HS-27A (cell line): Measurements from ENCODE around the gene SUDS3.

Experiments
- DNase-seq: peaks from one replicate; pipeline ENCODE4 v3.0.0-alpha.2; 2012; ENCODE audit warnings: low read depth, missing footprints

Gene SUDS3

GRCh38 chr12:118447181-118447580, 70.8 kb downstream of the SUDS3 start:
- DNase-seq = no peak

GRCh38 chr12:118448341-118448740, 72.0 kb downstream of the SUDS3 start:
- DNase-seq = no peak

GRCh38 chr12:118455327-118455726, 79.0 kb downstream of the SUDS3 start:
- no peak for DNase-seq

GRCh38 chr12:118456741-118457140, 80.4 kb downstream of the SUDS3 start:
- no peak for DNase-seq

GRCh38 chr12:118459110-118459509, 82.8 kb downstream of the SUDS3 start:
- DNase-seq = no peak

- no peak for DNase-seq
These were observed 87.3 kb downstream of the SUDS3 start for GRCh38 chr12:118463677-118464076.

- DNase-seq = no peak
These were observed 89.4 kb downstream of the SUDS3 start for GRCh38 chr12:118465706-118466105.
